ENCODE results near the gene GRK5. TPM values are rescaled to one million over a fixed set of nuclear protein-coding genes. Genes with fewer than 3 reads are reported as not detected.
"Not testable (repeated sequence)": the region's sequence is repeated elsewhere in the genome, so short reads cannot be mapped to it uniquely, and the experiment has no call there.

GRK5 gene
- total RNA-seq, 1 donor, result 20.5 TPM

GRCh38 chr10:119427263-119427864 is 220.0 kb downstream of the GRK5 start:
- no peak for DNase-seq (ENCODE audit: low read depth)
- no peak for TF ChIP-seq CTCF (IDR thresholded peaks at IDR 0.05; ENCODE audit: insufficient read depth, low read length)
- no peak overlapping the region for H3K4me3 ChIP-seq (ENCODE audit: low read depth, low read length)

- DNase-seq (ENCODE audit: low read depth), result no peak
- no peak overlapping the region for H3K4me3 ChIP-seq (ENCODE audit: low read depth, low read length)
Measured at GRCh38 chr10:119428789-119429188, 221.4 kb downstream of the GRK5 start.

GRCh38 chr10:119429771-119430170 is 222.4 kb downstream of the GRK5 start:
- no peak for DNase-seq (ENCODE audit: low read depth)
- H3K4me3 ChIP-seq (ENCODE audit: low read depth, low read length), result no peak overlapping the region
- TF ChIP-seq CTCF (IDR thresholded peaks at IDR 0.05; ENCODE audit: insufficient read depth, low read length), result no peak

More at GRCh38 chr10:119428789-119429188, 221.4 kb downstream of the GRK5 start:
- no peak for TF ChIP-seq CTCF (IDR thresholded peaks at IDR 0.05; ENCODE audit: insufficient read depth, low read length)

- DNase-seq (ENCODE audit: low read depth), result no peak
- no peak overlapping the region for H3K4me3 ChIP-seq (ENCODE audit: low read depth, low read length)
- TF ChIP-seq CTCF (IDR thresholded peaks at IDR 0.05; ENCODE audit: insufficient read depth, low read length), result no peak
Measured at GRCh38 chr10:119431034-119431772, 223.8 kb downstream of the GRK5 start.

GRCh38 chr10:119431773-119432135 is 224.4 kb downstream of the GRK5 start:
- DNase-seq (ENCODE audit: low read depth), result no peak
- TF ChIP-seq CTCF (IDR thresholded peaks at IDR 0.05; ENCODE audit: insufficient read depth, low read length), result no peak
- no peak overlapping the region for H3K4me3 ChIP-seq (ENCODE audit: low read depth, low read length)

- not testable (repeated sequence) for DNase-seq (ENCODE audit: low read depth)
Measured at GRCh38 chr10:119434942-119435341, 227.6 kb downstream of the GRK5 start.

GRCh38 chr10:119438717-119439116 is 231.3 kb downstream of the GRK5 start:
- no peak overlapping the region for H3K4me3 ChIP-seq (ENCODE audit: low read depth, low read length)
- no peak for TF ChIP-seq CTCF (IDR thresholded peaks at IDR 0.05; ENCODE audit: insufficient read depth, low read length)
- no peak for DNase-seq (ENCODE audit: low read depth)

More at GRCh38 chr10:119434942-119435341, 227.6 kb downstream of the GRK5 start:
- H3K4me3 ChIP-seq (ENCODE audit: low read depth, low read length), result not testable (repeated sequence)

All from fibroblast of the aortic adventitia (primary cell).